CD14-positive monocyte (primary cell): ENCODE data around the gene LZTR1. TPM values are rescaled to one million over a fixed set of nuclear protein-coding genes. Genes with fewer than 3 reads are reported as not detected.

ENCODE experiments used
- DNase-seq, 3 donors: peaks; one replicate each; pipeline ENCODE4 v3.0.0-alpha.2; 2011 to 2022
- H2AFZ ChIP-seq: 2 replicates; pipeline ENCODE4 v1.6.0; 2012; ENCODE audit warnings: mild to moderate bottlenecking, low read depth, low read length, inconsistent platforms; ENCODE audit not compliant: insufficient read depth, poor library complexity, severe bottlenecking
- H3K27ac ChIP-seq, 2 donors: 1 replicate in 1 of 2; 2 replicates in 1 of 2; pipeline ENCODE4 v1.5.1; 2012 to 2013; ENCODE audit warnings: low read length in 2 of 2, control low read depth in 1 of 2, inconsistent platforms in 1 of 2, low read depth in 1 of 2, mild to moderate bottlenecking in 1 of 2
- H3K27me3 ChIP-seq, 2 donors: one replicate each; pipeline versions ENCODE4 v1.6.0 to v1.6.1; 2011 to 2013; ENCODE audit warnings: low read length in 2 of 2; ENCODE audit not compliant: control insufficient read depth in 2 of 2, insufficient read depth in 2 of 2
- H3K36me3 ChIP-seq, 2 donors: replicated peaks in 1 of 2; 1 replicate in 1 of 2; 2 replicates in 1 of 2; pipeline versions ENCODE4 v1.5.1 to v1.6.1; 2012 to 2013; ENCODE audit warnings: low read length in 2 of 2, control low read depth in 1 of 2, inconsistent platforms in 1 of 2, mild to moderate bottlenecking in 1 of 2; ENCODE audit not compliant: insufficient read depth in 2 of 2, control insufficient read depth in 1 of 2
- H3K4me1 ChIP-seq, 2 donors: 1 replicate in 1 of 2; 2 replicates in 1 of 2; pipeline versions ENCODE4 v1.5.1 to v1.6.1; 2012 to 2013; ENCODE audit warnings: low read length in 2 of 2, control low read depth in 1 of 2, inconsistent platforms in 1 of 2, mild to moderate bottlenecking in 1 of 2, moderate library complexity in 1 of 2; ENCODE audit not compliant: insufficient read depth in 2 of 2, control insufficient read depth in 1 of 2
- H3K4me2 ChIP-seq: replicated peaks from 2 replicates; pipeline ENCODE3; 2012; ENCODE audit warnings: low read length, moderate library complexity, mild to moderate bottlenecking; ENCODE audit not compliant: poor library complexity, severe bottlenecking; ENCODE audit errors: extremely low read depth
- H3K4me3 ChIP-seq, 3 experiments: fragments of 200-600 bp in 1 of 3; sonication (generic) in 1 of 3; replicated peaks in 1 of 3; 1 replicate in 2 of 3; 2 replicates in 1 of 3; pipeline ENCODE4 v1.5.1; 2011 to 2013; ENCODE audit warnings: low read length in 3 of 3, mild to moderate bottlenecking in 3 of 3, control low read depth in 2 of 3, low read depth in 2 of 3, inconsistent platforms in 1 of 3, moderate library complexity in 1 of 3
- H3K79me2 ChIP-seq: 2 replicates; pipeline ENCODE4 v1.6.0; 2012; ENCODE audit warnings: mild to moderate bottlenecking, control low read depth, inconsistent platforms, low read length, moderate library complexity; ENCODE audit not compliant: insufficient read depth
- H3K9ac ChIP-seq: 2 replicates; pipeline ENCODE4 v1.6.0; 2017; ENCODE audit warnings: low read length, mild to moderate bottlenecking; ENCODE audit not compliant: insufficient read depth, poor library complexity, severe bottlenecking
- H3K9me3 ChIP-seq, 2 donors: replicated peaks in 1 of 2; 1 replicate in 1 of 2; 2 replicates in 1 of 2; pipeline versions ENCODE4 v1.5.1 to v1.6.1; 2012 to 2013; ENCODE audit warnings: low read length in 2 of 2, control low read depth in 1 of 2; ENCODE audit not compliant: control insufficient read depth in 1 of 2, insufficient read depth in 1 of 2
- H4K20me1 ChIP-seq: 2 replicates; pipeline ENCODE4 v1.6.0; 2012; ENCODE audit warnings: mild to moderate bottlenecking, low read length, control low read depth, moderate library complexity; ENCODE audit not compliant: insufficient read depth
- H3K27ac Mint-ChIP-seq, 7 donors: one replicate each; pipeline ENCODE4 v1.8.0; 2020; ENCODE audit warnings: mild to moderate bottlenecking in 7 of 7, mixed read lengths in 7 of 7, moderate library complexity in 6 of 7, inconsistent platforms in 2 of 7
- H3K27me3 Mint-ChIP-seq, 3 donors: one replicate each; pipeline ENCODE4 v1.8.0; 2021 to 2022; ENCODE audit warnings: low read depth in 3 of 3, mild to moderate bottlenecking in 3 of 3, mixed read lengths in 3 of 3, moderate library complexity in 3 of 3, inconsistent platforms in 1 of 3
- H3K36me3 Mint-ChIP-seq, 2 donors: one replicate each; pipeline ENCODE4 v1.8.0; 2020; ENCODE audit warnings: mixed read lengths in 2 of 2, inconsistent platforms in 1 of 2, mild to moderate bottlenecking in 1 of 2
- H3K4me1 Mint-ChIP-seq: one replicate; pipeline ENCODE4 v1.8.0; 2020; ENCODE audit warnings: mild to moderate bottlenecking, mixed read lengths
- H3K4me3 Mint-ChIP-seq, 2 donors: one replicate each; pipeline ENCODE4 v1.8.0; 2020; ENCODE audit warnings: mild to moderate bottlenecking in 2 of 2, mixed read lengths in 2 of 2, moderate library complexity in 1 of 2
- H3K9me3 Mint-ChIP-seq, 7 donors: one replicate each; pipeline ENCODE4 v1.8.0; 2020 to 2022; ENCODE audit warnings: mixed read lengths in 7 of 7, mild to moderate bottlenecking in 6 of 7, moderate library complexity in 6 of 7, inconsistent platforms in 2 of 7
- CTCF ChIP-seq: fragments of 200-600 bp; IDR thresholded peaks from one replicate; pipeline ENCODE4 v1.8.0; 2022; ENCODE audit warnings: antibody characterized with exemption, mild to moderate bottlenecking
- WGBS: methylation state at CpG from one replicate; pipeline ENCODE4 v1.1.5; 2013; ENCODE audit warnings: missing lambda C conversion rate; ENCODE audit not compliant: insufficient coverage; 5-methylcytosine and 5-hydroxymethylcytosine counted together
- intact Hi-C, 2 donors: fragments of 100-400 bp; cut with micrococcal nuclease; formaldehyde crosslinking; loops; one replicate each; pipeline versions ENCODE4 v1.15.0 to v1.15.1; 2023
- polyA plus RNA-seq, 3 donors: library from polyadenylated mRNA; depleted of rRNA in 1 of 3; unstranded in 2 of 3; stranded (reverse) in 1 of 3; fragments of 300-500 nt in 2 of 3; fragments of >200 nt in 1 of 3; fragmentation: Illumina TruSeq in 2 of 3; gene quantifications; 1 replicate in 2 of 3; 2 replicates in 1 of 3; pipeline ENCODE4 v1.2.3, GENCODE V29; 2012 to 2021

The LZTR1 gene
- polyA plus RNA-seq, 3 donors, result 7.1 to 63.3 (median 11.5) TPM

DNA sequence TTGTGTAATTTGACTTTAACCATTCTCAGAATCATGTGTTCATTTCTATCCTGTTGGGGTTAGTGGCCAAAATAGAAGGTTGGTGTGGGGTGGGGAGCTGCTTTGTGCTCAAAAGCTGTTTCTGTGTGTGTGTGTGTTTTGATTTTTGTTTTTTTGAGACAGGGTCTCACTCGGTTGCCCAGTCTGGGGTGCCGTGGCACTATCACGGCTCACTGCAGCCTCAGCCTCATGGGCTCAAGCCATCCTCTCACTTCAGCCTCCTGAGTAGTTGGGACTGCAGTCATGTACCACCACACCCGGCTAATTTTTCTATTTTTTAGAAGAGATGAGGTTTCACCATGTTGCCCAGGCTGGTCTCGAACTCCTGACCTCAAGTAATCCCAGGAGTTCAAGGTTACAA is 33.1 kb upstream of the LZTR1 start:
- Histone ChIP-seq H3K36me3 (peaks cover 45 to 83% of the 10 kb centered on the region in 2 donors), H3K4me3 (no peak overlapping the region), H3K79me2 (peaks cover 97% of the 10 kb centered on the region), H2AFZ (no peak overlapping the region), H3K27me3 (no peaks in the 10 kb centered on the region), H3K9ac (no peak overlapping the region), H3K9me3 (no peaks in the 10 kb centered on the region), H3K4me1 (peaks cover 0 to 5% of the 10 kb centered on the region in 2 donors), H3K4me2 (no peak overlapping the region), H4K20me1 (peaks cover 100% of the 10 kb centered on the region), H3K27ac (peak overlapping the region in 1 of 2 donors; percentile 14)
- TF ChIP-seq CTCF, result no peak
- Mint-ChIP-seq H3K36me3 (peaks cover 43 to 69% of the 10 kb centered on the region in 2 donors), H3K27ac (peak overlapping the region in 2 of 7 donors; percentile 49 to 82), H3K4me1 (peaks cover 12% of the 10 kb centered on the region), H3K9me3 (no peaks in the 10 kb centered on the region), H3K27me3 (peaks cover 0 to 2% (median 0%) of the 10 kb centered on the region in 3 donors), H3K4me3 (no peak overlapping the region)
- 100% methylated on average over 1 of the region's 5 CpGs for WGBS
- no peak for DNase-seq
- intact Hi-C loops, result no loop called here

GRCh38 chr22:20949698-20950183 is 32.4 kb upstream of the LZTR1 start:
- Histone ChIP-seq H3K4me1 (peaks cover 0 to 6% of the 10 kb centered on the region in 2 donors), H3K9ac (no peak overlapping the region), H3K36me3 (peaks cover 45 to 87% of the 10 kb centered on the region in 2 donors), H3K9me3 (no peaks in the 10 kb centered on the region), H3K4me2 (no peak overlapping the region), H3K79me2 (peaks cover 91% of the 10 kb centered on the region), H3K4me3 (no peak overlapping the region), H4K20me1 (peaks cover 100% of the 10 kb centered on the region), H3K27me3 (no peaks in the 10 kb centered on the region), H2AFZ (no peak overlapping the region), H3K27ac (peak overlapping the region in 1 of 2 donors; percentile 3)
- TF ChIP-seq CTCF, result no peak
- Mint-ChIP-seq H3K27me3 (peaks cover 0 to under 1% (median 0%) of the 10 kb centered on the region in 3 donors), H3K4me1 (peaks cover 16% of the 10 kb centered on the region), H3K9me3 (no peaks in the 10 kb centered on the region), H3K4me3 (no peak overlapping the region), H3K36me3 (peaks cover 48 to 74% of the 10 kb centered on the region in 2 donors), H3K27ac (peak overlapping the region in 3 of 7 donors; percentile 4 to 51 (median 23))
- no peak for DNase-seq
- WGBS, result 91% methylated on average over 13 of the region's 13 CpGs
- intact Hi-C loops, result loop anchor here in 1 of 2 donors (10.0 kb wide), 1 partner anchor 65 kb away; no protein-coding TSS in a partner anchor
